Activated T-helper 17 cell treated with anti-CD3 and anti-CD28 coated beads, Interleukin-2, amount 50 U/mL, for 72 hours (primary cell): ENCODE measurements around the gene RARRES1. TPM values are rescaled to one million over a fixed set of nuclear protein-coding genes. Genes with fewer than 3 reads are reported as not detected.

Source experiments
- ATAC-seq: fragments of 150-1000 bp; cut with Tn5 transposase; replicated peaks from 2 replicates; pipeline ENCODE4 v1.10.0; 2021; ENCODE audit warnings: mild to moderate bottlenecking, moderate library complexity
- H3K27ac Mint-ChIP-seq: one replicate; pipeline ENCODE4 v1.8.0; 2022; ENCODE audit warnings: mixed read lengths
- H3K27me3 Mint-ChIP-seq: one replicate; pipeline ENCODE4 v1.8.0; 2022; ENCODE audit warnings: mixed read lengths
- H3K36me3 Mint-ChIP-seq: one replicate; pipeline ENCODE4 v1.8.0; 2022; ENCODE audit warnings: low read depth, mild to moderate bottlenecking, mixed read lengths
- H3K4me1 Mint-ChIP-seq: one replicate; pipeline ENCODE4 v1.8.0; 2022; ENCODE audit warnings: mixed read lengths
- H3K4me3 Mint-ChIP-seq: one replicate; pipeline ENCODE4 v1.8.0; 2022; ENCODE audit warnings: mild to moderate bottlenecking, mixed read lengths
- H3K9me3 Mint-ChIP-seq: one replicate; pipeline ENCODE4 v1.8.0; 2022; ENCODE audit warnings: mixed read lengths
- total RNA-seq, 2 donors: library from RNA; stranded (reverse); gene quantifications; one replicate each; pipeline ENCODE4 v1.2.3, GENCODE V29; 2022

RARRES1 gene
- total RNA-seq, 2 donors from 2014 or later = not detected

DNA sequence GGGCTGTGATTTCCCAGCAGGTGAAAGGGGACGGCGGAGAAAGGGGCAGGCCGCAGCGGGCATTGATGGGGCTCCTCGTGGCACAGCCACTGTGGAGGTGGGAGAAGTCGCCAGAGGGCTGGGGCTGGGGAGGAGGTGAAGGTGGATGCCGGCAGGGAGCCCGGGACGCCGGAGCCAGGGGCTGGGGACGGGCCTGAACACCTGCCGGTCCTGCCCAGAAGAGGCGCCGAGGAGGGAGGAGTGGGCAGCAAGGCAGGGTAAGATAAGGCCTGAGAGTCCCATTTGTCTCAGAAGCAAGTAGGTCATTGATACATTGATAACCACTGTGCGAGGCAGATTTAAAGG is 571 bp upstream of the RARRES1 start:
- Mint-ChIP-seq H3K4me1 (no peaks in the 10 kb centered on the region), H3K9me3 (no peaks in the 10 kb centered on the region), H3K4me3 (no peak overlapping the region), H3K36me3 (no peaks in the 10 kb centered on the region), H3K27me3 (no peaks in the 10 kb centered on the region), H3K27ac (no peak overlapping the region)
- ATAC-seq = no peak

DNA sequence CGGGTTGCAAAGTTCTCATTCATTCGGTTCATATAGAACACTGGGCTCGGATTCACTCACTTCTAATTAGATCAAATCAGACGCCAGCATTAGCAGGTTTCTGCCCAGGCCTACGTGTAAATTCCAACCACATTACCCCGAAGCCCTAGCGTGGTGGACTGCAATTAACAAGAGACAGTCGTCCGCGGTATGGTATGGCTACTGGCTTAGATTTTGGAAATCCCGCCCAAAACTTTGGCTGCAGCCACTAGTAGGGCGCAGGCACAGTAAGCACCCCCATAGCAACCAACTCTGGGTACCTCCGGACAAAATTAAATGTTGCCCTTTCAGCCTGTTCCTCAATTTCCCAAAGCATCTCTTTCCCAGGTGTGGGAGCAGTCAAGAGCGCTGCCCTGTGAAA is 771 bp downstream of the RARRES1 start:
- Mint-ChIP-seq H3K9me3 (no peaks in the 10 kb centered on the region), H3K36me3 (no peaks in the 10 kb centered on the region), H3K4me1 (peaks cover 5% of the 10 kb centered on the region), H3K27me3 (no peaks in the 10 kb centered on the region), H3K4me3 (peak overlapping the region; percentile 57), H3K27ac (no peak overlapping the region)
- ATAC-seq = no peak

- H3K27me3 Mint-ChIP-seq = no peaks in the 10 kb centered on the region
- no peaks in the 10 kb centered on the region for H3K36me3 Mint-ChIP-seq
- no peak overlapping the region for H3K27ac Mint-ChIP-seq
- H3K4me3 Mint-ChIP-seq = no peak overlapping the region
- ATAC-seq = no peak
- no peaks in the 10 kb centered on the region for H3K9me3 Mint-ChIP-seq
- H3K4me1 Mint-ChIP-seq = peaks cover 14% of the 10 kb centered on the region
These were observed 3.4 kb downstream of the RARRES1 start for GRCh38 chr3:158728851-158729250.

GRCh38 chr3:158728061-158728377 is 4.2 kb downstream of the RARRES1 start:
- H3K4me3 Mint-ChIP-seq = peak overlapping the region; percentile 31
- no peaks in the 10 kb centered on the region for H3K27me3 Mint-ChIP-seq
- no peaks in the 10 kb centered on the region for H3K9me3 Mint-ChIP-seq
- ATAC-seq = no peak
- peaks cover 2% of the 10 kb centered on the region for H3K36me3 Mint-ChIP-seq
- H3K4me1 Mint-ChIP-seq = peaks cover 19% of the 10 kb centered on the region
- H3K27ac Mint-ChIP-seq = peak overlapping the region; percentile 98

- peak; percentile 13 for ATAC-seq
- Mint-ChIP-seq H3K4me1 (peaks cover 23% of the 10 kb centered on the region), H3K36me3 (peaks cover 5% of the 10 kb centered on the region), H3K9me3 (no peaks in the 10 kb centered on the region), H3K4me3 (peak overlapping the region; percentile 31), H3K27me3 (no peaks in the 10 kb centered on the region), H3K27ac (peak overlapping the region; percentile 98)
These were observed 4.8 kb downstream of the RARRES1 start for GRCh38 chr3:158727206-158728060.

GRCh38 chr3:158725348-158726011 is 6.8 kb downstream of the RARRES1 start:
- H3K36me3 Mint-ChIP-seq = peaks cover 5% of the 10 kb centered on the region
- peak overlapping the region; percentile 98 for H3K27ac Mint-ChIP-seq
- no peaks in the 10 kb centered on the region for H3K27me3 Mint-ChIP-seq
- ATAC-seq = peak; percentile 81
- no peaks in the 10 kb centered on the region for H3K9me3 Mint-ChIP-seq
- H3K4me1 Mint-ChIP-seq = peaks cover 34% of the 10 kb centered on the region
- H3K4me3 Mint-ChIP-seq = peak overlapping the region; percentile 22

DNA sequence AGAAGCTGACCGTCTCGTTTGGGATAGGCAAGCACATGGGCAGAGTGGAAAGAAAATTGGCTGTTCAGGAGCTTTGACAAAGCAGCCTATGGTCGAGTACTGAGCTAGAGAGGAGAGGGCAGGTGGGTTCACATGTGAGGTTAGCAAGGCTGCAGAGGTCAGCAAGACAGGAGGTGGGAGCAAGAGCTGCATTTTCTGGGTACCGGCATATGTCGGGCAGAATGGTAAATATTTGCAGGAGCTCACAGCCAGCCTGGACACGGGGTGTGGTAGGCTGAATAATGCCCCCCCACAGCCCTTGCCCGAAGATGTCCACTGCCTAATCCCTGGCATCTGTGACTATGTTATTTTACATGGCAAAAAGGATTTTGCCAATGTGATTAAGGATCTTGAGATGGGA is 8.3 kb downstream of the RARRES1 start:
- Mint-ChIP-seq H3K9me3 (no peaks in the 10 kb centered on the region), H3K4me1 (peaks cover 35% of the 10 kb centered on the region), H3K4me3 (no peak overlapping the region), H3K27ac (peak overlapping the region; percentile 98), H3K36me3 (peaks cover 5% of the 10 kb centered on the region), H3K27me3 (no peaks in the 10 kb centered on the region)
- no peak for ATAC-seq

DNA sequence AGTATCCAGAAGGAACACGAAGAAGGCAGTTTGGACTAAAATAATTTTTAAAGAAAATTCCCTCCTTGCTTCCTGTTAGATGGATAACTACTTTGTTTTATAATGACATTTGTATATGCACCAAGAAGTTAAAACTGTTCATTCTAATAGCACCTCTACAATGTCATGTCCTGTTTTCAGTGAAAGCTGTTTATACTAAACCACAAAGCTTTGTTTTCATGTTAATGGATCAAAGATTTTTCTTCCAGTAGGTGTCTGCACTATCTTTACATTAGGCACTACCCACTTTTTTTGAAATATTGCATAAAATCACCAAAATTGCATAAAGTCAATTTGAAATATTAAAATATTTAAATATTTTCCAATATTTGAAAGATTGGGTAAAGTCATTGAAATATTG is 10.1 kb downstream of the RARRES1 start:
- Mint-ChIP-seq H3K27me3 (no peaks in the 10 kb centered on the region), H3K9me3 (no peaks in the 10 kb centered on the region), H3K27ac (peak overlapping the region; percentile 84), H3K36me3 (peaks cover 5% of the 10 kb centered on the region), H3K4me3 (peak overlapping the region; percentile 76), H3K4me1 (peaks cover 41% of the 10 kb centered on the region)
- ATAC-seq = no peak

DNA sequence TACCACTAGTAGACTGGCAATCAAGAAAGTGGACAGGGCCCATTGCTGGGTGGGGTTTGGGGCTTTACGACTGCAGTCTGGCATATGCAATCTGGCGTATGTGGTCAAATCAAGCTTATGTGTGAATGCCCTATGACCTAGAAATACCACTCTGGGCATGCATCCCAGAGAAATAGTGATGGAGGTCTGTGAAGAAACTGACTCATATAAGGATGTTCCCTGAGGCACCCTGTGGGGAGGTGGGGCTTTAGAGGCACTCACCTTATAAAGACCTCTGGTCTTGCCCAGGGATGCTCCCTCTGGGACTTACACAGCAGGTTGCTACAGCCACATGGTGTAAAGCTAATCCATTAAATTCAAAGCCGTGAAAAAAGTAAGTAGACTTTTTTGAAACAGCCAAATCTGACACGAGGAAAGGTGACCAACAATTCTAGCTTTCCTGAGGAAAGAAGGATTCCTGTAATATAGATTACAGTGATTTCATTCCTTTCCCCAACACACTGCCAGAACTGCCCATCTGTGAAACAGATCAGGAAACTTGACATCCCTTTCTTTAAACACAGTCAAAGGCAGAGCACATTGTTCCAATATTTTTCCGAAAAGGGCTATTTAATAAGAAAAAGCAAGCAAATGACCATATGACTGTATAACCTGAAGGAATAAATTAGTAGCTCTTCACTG is 13.6 kb downstream of the RARRES1 start:
- H3K9me3 Mint-ChIP-seq = no peaks in the 10 kb centered on the region
- H3K27ac Mint-ChIP-seq = no peak overlapping the region
- H3K4me1 Mint-ChIP-seq = peaks cover 34% of the 10 kb centered on the region
- ATAC-seq = no peak
- H3K36me3 Mint-ChIP-seq = peaks cover 5% of the 10 kb centered on the region
- no peaks in the 10 kb centered on the region for H3K27me3 Mint-ChIP-seq
- H3K4me3 Mint-ChIP-seq = no peak overlapping the region

- ATAC-seq = no peak
- Mint-ChIP-seq H3K4me1 (peaks cover 26% of the 10 kb centered on the region), H3K36me3 (peaks cover 7% of the 10 kb centered on the region), H3K27ac (peak overlapping the region; percentile 77), H3K9me3 (no peaks in the 10 kb centered on the region), H3K27me3 (no peaks in the 10 kb centered on the region), H3K4me3 (no peak overlapping the region)
These were observed 14.7 kb downstream of the RARRES1 start for GRCh38 chr3:158717576-158717975.

DNA sequence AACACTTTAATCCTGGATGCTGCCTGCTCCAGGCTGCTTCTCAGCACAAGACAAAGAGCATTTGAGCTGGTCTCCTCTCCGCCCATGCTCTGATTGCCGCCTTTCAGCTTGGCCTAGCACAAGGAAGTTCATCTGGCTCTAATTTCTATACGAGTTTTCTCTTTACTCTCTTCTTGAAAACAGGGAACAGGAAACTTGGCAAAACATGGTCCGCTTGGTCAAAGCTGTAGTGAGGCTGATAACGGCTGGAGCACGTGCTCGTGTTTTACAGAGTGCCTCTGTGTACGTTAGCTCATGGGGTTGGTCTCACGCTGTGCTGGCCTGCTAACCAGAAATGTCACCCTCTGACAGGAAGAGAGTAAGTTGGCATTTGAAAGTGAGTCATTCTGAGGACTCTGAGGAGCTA is 19.2 kb downstream of the RARRES1 start:
- H3K27ac Mint-ChIP-seq = peak overlapping the region; percentile 39
- no peak overlapping the region for H3K4me3 Mint-ChIP-seq
- peak; percentile 66 for ATAC-seq
- H3K36me3 Mint-ChIP-seq = peaks cover 51% of the 10 kb centered on the region
- no peaks in the 10 kb centered on the region for H3K27me3 Mint-ChIP-seq
- H3K9me3 Mint-ChIP-seq = no peaks in the 10 kb centered on the region
- peaks cover 13% of the 10 kb centered on the region for H3K4me1 Mint-ChIP-seq

- Mint-ChIP-seq H3K27me3 (no peaks in the 10 kb centered on the region), H3K9me3 (no peaks in the 10 kb centered on the region), H3K4me1 (peaks cover 10% of the 10 kb centered on the region), H3K36me3 (peaks cover 57% of the 10 kb centered on the region), H3K4me3 (no peak overlapping the region), H3K27ac (peak overlapping the region; percentile 69)
- peak; percentile 28 for ATAC-seq
These were observed 19.8 kb downstream of the RARRES1 start for GRCh38 chr3:158712443-158712842.

- peaks cover 63% of the 10 kb centered on the region for H3K36me3 Mint-ChIP-seq
- peak; percentile 24 for ATAC-seq
These were observed 20.4 kb downstream of the RARRES1 start for GRCh38 chr3:158711886-158712285.

GRCh38 chr3:158710601-158711000 is 21.7 kb downstream of the RARRES1 start:
- no peak for ATAC-seq
- Mint-ChIP-seq H3K36me3 (peaks cover 74% of the 10 kb centered on the region), H3K27me3 (no peaks in the 10 kb centered on the region), H3K4me3 (no peak overlapping the region), H3K4me1 (peaks cover 5% of the 10 kb centered on the region), H3K27ac (no peak overlapping the region), H3K9me3 (no peaks in the 10 kb centered on the region)

More at GRCh38 chr3:158711886-158712285, 20.4 kb downstream of the RARRES1 start:
- H3K4me3 Mint-ChIP-seq = no peak overlapping the region
- H3K27me3 Mint-ChIP-seq = no peaks in the 10 kb centered on the region
- peak overlapping the region; percentile 69 for H3K27ac Mint-ChIP-seq
- H3K9me3 Mint-ChIP-seq = no peaks in the 10 kb centered on the region
- H3K4me1 Mint-ChIP-seq = peaks cover 5% of the 10 kb centered on the region

DNA sequence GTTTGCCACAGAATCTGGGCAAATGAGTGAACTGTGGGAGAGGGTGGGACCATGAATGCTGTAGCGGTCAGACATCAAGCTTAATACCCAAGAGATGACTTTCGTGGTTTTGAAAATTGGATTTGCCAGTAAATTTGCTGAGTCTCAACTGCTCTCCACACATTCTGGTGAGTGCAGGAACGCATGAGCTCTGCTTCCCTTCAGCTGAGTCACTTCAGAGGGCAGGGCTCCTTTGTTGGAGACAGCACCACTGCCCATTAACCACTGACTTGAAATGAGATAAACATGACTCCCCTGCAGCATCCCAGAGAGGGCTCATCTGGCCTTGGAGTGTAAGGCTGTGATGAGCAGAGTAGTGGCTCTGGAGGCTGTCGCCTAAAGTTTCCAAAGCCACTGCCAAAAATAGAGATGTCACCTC is 22.6 kb downstream of the RARRES1 start:
- no peaks in the 10 kb centered on the region for H3K27me3 Mint-ChIP-seq
- H3K4me3 Mint-ChIP-seq = no peak overlapping the region
- no peak for ATAC-seq
- H3K9me3 Mint-ChIP-seq = no peaks in the 10 kb centered on the region
- peaks cover 5% of the 10 kb centered on the region for H3K4me1 Mint-ChIP-seq
- no peak overlapping the region for H3K27ac Mint-ChIP-seq
- peaks cover 80% of the 10 kb centered on the region for H3K36me3 Mint-ChIP-seq
